Activated gamma-delta T cell treated with anti-CD3 and anti-CD28 coated beads, Interleukin-2, amount 50 U/mL, for 16 hours (primary cell): Measurements from ENCODE around the gene ZNF324B.
A peak's percentile ranks its signal among the peaks of the same experiment; 100 is the strongest.
"Not testable (repeated sequence)": the region's sequence is repeated elsewhere in the genome, so short reads cannot be mapped to it uniquely, and the experiment has no call there.

ENCODE experiments used
- DNase-seq: peaks from one replicate; pipeline ENCODE4 v3.0.0-alpha.2; 2020; ENCODE audit warnings: low read depth

Gene ZNF324B

DNA sequence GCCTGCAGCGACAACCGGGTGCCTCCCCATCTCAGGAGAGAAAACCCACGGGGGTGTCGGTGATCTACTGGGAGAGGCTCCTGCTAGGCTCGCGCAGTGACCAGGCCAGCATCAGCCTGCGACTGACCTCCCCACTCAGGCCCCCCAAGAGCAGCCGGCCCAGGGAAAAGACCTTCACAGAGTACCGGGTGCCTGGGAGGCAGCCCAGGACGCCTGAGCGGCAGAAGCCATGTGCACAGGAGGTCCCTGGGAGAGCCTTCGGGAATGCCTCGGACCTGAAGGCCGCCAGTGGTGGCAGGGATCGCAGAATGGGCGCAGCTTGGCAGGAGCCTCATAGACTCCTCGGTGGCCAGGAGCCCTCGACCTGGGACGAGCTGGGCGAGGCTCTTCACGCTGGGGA lies 3.9 kb downstream of the ZNF324B start:
- no peak for DNase-seq

DNA sequence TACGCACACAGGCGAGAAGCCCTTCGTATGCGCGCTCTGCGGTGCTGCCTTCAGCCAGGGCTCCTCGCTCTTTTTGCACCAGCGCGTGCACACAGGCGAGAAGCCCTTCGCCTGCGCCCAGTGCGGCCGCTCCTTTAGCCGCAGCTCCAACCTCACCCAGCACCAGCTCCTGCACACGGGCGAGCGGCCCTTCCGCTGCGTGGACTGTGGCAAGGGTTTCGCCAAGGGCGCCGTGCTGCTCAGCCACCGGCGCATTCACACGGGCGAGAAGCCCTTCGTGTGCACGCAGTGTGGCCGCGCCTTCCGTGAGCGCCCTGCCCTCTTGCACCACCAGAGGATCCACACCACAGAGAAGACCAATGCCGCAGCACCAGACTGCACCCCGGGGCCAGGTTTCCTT lies 4.7 kb downstream of the ZNF324B start:
- no peak for DNase-seq

DNA sequence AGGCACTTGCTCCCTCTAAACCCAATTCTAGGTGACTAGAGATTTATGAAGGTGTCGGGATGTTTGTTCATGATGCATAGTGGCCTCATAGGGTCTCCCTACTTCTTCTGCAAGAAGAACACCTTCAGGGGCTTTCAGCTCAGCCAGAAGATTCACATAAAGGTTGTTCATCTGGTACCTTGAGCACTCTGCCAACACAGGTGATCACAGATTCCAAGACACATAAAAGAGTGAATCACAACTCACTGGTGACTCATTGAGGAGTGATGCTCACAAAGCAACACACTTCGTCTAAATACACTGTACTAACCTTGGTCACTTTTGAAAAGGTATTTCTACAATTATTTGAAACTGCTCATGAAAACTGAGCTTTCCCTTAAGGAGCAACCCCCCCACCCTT lies 8.6 kb downstream of the ZNF324B start:
- DNase-seq = no peak

DNA sequence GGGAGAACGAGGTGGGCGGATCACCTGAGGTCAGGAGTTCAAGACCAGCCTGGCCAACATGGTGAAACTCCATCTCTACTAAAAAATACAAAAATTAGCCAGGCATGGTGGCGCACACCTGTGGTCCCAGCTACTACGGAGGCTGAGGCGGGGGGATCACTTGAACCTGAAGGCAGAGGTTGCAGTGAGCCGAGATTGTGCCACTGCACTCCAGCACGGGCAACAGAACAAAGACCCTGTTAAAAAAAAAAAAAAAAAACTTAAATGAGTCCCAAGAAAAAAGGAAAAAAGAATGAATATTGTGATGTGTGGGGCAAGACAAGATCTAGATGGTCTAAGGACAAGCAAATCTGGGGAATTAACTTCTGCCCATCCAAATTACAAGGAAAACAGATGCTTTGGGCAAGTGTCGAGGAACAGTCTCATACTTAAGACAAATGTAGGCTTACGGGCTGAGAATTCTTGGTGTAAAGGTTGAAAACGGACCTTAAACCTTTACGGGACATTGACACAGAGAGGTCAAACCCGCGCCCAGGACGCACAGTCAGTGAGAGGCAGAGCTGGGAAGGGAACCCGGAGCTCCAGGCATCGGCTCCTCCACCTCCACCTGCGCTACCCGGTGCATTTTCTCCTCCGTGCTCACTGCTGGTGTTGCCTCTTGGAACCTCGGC lies 14.8 kb downstream of the ZNF324B start:
- DNase-seq = no peak

DNA sequence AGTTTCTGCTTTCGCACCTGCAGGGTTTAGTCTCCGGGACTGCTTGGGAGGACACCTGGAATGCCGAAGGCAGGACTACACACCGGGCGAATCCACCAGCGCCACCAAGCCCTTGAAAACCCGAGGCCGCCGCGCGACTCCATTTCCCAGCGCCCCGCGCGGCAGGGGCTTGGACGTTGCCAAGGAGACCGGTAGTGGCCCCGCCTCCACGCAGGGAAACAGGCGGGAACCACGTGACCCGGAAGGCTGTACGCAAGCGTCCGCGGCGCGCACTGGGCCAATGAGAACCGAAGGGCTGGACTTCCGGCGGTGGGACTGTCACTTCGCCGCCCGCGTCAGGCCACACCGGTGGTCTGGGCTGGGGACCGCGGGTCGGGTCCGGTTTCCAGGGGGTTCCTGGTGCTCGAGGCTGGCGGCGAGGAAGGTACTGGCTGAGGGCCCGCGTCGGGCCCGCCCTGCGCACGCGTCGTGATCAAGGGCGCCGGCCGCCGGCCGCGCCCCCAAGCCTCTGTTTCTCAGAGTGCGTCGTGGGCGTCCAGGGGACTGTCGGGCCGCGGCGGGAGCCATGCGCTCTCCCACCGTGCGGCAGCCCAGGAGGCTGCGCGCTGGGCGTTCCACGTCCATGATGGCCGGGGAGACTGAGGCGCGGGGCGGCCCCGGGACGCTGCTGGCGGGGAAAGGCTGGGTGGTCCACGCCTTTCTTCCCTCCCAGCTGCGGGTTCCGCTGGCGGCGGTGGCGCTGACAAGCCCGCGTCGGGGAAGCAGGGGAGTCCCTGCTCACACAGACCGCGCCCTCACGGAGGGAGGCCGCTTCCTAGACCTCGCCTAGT lies 15.6 kb downstream of the ZNF324B start, which contains the start of gene ZNF324:
TSS of gene ZNF324 (plus strand) at position 321 of the 830 bp plus-strand sequence. CDS start 2,106 bp downstream, outside the sequence.
- peak; percentile 98 for DNase-seq

DNA sequence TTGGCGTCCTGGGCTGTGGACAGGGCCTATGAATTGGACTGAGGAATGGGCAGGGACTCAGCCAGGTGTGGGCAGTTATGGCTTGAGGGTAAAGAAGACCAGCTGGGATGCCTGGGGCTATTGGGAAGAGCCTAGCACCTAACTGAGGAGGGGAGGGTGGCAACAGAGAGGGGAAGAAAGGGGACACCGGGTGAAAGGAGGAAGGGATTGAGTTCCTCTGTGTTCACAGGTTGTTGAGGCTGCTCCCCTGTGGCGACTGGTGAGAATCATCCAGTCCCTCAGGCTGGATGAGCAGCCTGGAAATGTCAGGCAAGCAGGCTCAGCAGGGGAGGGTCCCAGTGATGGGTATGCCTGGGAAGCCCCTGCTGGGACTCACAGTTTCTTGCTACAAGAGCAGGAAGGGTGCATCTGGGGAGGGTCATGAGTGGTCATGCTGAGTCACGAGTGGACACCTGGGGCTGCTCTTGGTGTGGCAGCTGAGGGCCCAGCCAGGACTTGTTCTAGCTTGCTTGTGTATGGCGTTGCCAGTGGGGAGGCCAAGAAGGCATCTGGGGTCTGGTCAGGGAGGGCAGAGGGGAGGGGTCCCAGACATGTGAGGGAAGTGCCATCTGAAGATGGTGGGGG lies 16.9 kb downstream of the ZNF324B start:
- DNase-seq = no peak

DNA sequence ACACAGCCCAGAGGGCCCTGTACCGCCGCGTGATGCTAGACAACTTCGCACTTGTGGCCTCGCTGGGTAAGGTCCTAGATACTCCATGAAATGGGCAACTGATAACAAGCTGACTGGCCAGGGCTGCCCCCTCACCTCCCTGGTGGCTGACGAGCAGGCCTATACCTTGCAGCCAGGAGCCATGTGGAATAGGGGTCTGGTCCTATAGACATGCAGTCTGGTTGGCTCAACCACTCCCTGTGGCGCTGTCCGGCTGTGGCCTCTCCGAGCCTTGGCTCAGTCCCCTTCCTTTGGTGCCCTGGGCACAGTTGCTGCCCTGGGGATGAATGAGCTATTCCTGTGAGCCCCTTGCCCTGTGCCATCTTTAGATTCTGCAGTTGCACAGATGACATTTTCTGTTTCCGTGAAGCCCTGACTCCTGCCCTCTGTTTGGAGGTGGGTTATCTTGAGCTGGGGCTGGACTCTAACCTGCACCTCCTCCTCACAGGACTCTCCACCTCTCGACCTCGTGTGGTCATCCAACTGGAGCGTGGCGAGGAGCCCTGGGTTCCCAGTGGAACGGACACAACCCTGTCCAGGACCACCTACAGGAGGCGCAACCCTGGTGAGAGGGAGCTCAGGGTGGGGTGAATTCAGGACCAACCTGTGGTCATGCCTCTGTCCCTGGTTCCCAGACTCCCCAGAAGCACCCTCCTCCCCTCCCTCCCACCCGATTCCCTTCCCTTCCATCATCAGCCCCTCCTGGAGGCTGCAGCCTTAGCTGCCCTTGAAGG lies 18.0 kb downstream of the ZNF324B start:
- no peak for DNase-seq

DNA sequence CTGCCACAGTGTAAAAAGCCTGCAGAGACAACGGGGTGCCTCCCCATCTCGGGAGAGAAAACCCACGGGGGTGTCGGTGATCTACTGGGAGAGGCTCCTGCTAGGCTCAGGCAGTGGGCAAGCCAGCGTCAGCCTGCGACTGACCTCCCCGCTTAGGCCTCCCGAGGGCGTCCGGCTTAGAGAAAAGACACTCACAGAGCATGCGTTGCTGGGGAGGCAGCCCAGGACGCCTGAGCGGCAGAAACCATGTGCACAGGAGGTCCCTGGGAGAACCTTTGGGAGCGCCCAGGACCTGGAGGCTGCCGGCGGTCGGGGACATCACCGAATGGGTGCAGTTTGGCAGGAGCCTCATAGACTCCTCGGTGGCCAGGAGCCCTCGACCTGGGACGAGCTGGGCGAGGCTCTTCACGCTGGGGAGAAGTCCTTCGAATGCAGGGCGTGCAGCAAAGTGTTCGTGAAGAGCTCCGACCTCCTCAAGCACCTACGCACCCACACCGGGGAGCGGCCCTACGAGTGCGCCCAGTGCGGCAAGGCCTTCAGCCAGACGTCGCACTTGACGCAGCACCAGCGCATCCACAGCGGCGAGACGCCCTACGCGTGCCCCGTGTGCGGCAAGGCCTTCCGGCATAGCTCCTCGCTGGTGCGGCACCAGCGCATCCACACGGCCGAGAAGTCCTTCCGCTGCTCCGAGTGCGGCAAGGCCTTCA lies 19.6 kb downstream of the ZNF324B start:
- DNase-seq = not testable (repeated sequence)

DNA sequence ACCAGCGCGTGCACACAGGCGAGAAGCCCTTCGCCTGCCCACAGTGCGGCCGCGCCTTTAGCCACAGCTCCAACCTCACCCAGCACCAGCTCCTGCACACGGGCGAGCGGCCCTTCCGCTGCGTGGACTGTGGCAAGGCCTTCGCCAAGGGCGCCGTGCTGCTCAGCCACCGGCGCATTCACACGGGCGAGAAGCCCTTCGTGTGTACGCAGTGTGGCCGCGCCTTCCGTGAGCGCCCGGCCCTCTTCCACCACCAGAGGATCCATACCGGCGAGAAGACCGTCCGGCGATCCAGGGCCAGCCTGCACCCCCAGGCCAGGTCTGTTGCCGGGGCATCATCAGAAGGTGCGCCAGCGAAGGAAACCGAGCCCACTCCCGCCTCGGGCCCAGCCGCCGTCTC lies 20.3 kb downstream of the ZNF324B start:
- no peak for DNase-seq

DNA sequence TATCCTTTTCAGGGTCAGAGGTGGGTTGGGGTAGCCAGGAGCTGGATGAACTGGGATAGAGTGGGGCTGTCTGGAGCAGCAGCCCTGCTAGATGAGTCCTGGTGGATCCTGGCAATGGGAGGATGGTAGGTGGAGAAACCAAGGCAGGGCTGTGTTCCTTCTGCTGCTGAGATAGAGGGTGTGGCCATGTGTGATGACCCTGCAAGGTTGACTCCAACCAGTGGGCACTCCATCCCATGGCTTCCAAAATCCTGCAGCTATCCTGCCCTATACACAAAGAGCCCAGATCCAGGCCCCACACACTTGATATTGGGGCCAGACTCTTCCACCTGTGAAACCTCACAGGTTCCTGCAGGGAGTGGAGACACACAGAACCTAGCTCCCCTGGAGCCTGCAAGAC lies 22.4 kb downstream of the ZNF324B start:
- DNase-seq = no peak

DNA sequence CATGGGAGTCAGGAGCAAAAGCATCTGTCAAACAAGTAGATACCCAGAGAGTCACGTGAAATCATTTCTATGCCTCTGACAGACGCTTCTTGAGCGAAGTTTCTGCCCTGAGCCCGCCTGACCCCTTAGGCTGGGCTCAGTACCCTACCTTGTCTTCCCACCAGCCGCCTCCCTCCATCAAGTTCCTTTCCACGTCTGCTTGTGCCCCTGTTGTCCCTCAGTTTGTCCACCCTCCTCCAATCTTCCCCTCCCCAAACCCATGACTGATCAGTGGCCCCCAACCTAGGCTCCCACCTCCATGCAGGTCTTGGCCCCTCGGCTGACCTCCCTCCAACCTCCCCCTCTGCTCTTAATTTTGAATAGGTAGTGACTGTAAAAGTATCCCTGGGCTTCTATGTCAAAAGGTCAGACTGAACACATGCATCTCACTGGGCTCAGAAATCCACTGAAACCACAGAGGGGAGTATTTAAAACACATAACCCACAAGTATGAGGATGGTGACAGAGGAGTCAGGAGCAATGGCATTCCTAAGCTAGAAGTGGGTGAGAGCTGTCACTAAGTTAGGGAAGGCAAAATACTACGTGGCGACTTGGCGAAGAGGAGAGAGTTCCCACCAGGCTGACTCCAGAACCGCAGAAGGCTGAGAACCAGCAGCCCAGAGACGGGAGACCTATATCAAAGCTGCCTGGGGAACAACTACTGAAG lies 23.0 kb downstream of the ZNF324B start:
- DNase-seq = no peak

DNA sequence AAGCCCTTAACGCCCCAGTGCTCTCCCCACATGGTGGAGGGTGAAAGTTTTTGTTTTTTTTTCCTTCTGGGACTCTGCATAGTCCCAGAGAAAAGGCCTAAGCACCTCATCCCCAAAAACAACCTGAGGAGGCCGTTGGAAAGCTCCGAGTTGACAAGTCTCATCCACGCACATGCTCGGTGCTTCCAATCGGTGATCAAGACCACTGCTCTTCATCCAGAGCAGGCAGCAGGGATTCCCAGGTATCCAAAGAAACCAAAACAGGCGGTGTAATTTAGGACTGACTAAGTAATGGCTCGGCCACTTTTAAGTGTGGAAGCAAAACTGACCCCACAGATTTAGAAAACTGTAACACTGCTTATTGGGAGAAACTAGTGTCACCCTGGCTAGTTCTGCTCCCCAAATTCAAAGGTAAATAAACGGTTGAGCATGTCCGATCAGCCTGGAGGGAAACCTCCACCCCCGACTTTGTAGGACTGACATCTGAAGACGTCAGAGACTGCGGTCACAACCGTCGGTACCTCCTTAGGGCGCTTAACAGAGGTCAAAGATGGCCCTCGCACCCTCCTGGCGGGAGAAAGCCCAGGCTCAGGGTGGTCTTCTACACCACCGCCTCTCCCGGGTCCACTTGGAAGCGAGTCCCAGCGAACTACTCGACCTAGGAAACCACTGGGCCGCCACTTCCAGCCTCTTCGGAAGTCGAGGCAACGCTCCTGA lies 23.7 kb downstream of the ZNF324B start:
- no peak for DNase-seq

DNA sequence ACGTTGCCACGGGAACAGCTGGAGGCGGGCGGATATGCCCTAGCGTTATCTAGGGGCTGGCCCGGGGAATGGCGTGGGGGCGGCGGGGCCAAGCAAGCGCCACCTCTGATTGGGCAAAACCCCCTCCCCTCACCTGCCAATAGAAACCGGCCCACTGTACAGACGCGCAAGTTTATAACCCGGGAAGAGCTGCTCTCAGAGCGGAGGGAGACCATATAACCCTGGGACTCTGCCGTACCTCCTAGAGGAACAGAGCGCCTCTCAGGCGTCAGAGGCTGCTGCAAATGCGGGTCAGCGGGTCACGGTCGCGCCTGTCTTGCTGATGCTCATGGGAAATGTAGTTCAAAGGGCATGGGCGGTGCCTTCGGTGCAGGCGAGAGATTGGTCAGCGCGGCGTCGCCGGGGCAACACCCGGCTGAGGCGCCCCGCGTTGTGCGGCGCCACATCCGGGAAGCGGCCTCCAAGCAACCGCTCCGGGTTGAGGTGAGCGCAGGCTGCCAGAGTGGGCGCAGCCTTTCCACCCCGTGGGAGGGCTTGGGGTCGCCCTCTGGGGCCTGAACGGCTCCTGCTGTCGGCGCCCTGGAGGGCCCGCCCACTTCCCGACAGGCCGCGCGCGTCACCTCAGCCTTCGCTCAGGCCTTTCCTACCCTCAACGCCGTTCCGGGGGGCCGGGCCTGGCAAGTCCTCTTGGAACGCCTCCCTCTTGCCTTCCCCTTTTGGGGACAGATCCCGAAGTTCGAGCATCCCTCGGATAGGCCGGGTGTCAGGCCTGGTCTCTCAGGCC lies 24.5 kb downstream of the ZNF324B start, which contains the start of gene ZNF446:
TSS of gene ZNF446 (plus strand) at position 639 of the 784 bp plus-strand sequence. CDS start 867 bp downstream, outside the sequence.
- DNase-seq = peak; percentile 91

DNA sequence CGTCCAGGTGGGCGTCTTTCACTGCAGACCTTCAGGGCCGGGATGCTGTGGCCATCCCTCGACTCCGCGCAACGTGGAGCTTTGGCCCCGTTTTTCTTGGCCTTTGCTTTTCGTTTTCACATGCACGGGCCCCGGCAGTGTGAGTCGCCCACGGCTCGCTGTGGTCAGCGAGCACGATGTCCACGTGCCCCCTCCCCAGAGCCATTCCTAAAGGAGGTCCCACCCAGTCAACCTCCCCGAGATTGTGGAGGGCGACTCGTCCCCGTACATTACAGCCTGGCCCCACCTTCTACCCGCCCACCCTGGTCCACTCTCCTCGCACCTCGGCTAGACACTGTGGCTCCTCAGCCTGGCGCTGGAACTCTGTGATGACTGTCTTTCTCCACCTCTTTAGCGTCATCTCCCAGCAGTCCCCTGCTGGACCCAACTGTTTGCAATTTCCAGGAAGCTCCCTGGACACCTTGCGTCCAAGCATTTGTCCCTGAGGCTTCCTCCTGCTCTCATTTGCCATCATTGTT lies 25.1 kb downstream of the ZNF324B start:
- no peak for DNase-seq

DNA sequence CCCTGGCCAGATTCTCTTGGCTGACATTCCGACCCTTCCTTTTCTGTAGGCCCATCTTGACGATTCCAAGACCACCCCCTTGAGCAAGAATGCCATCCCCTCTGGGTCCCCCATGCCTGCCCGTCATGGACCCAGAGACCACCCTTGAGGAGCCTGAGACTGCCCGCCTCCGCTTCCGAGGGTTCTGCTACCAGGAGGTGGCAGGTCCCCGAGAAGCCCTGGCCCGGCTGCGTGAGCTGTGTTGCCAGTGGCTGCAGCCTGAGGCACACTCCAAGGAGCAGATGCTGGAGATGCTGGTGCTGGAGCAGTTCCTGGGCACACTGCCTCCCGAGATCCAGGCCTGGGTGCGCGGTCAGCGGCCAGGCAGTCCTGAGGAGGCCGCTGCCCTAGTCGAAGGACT lies 25.7 kb downstream of the ZNF324B start:
- no peak for DNase-seq

DNA sequence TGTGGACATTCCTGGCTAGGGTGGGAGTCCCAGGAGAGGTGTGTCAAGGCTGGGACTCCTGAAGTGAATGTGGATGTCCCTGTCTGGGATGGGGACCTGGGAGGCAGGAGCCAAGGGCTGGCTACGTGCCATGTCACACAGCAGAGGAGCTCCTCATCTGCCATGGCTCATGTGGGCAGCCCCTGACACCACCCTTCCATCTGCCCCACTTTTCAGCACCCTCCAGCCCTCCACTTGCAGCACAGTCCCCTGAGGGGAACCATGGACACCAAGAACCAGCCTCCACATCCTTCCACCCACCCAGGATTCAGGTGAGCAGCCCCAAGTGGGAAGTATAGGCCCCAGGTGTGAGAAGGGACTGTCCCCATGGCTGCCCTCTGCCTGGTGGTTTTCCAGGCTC lies 26.4 kb downstream of the ZNF324B start:
- DNase-seq = no peak

DNA sequence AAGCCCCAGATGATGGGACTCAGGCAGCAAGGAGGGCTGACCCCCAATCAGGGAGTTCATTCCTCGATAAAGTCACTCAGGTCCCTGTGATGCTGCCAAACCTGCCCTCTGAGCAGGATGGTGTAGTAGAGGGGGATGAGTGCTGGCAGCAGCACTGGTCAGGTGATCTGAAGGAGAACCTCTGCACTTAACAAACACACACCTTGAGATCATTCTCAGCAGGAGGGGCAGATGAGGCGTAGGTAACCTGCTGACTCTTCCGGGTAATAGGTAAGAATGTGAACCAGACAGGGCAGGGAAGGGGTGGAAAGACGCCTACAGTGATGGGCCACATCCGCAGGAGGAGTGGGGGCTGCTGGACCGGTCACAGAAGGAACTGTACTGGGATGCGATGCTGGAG lies 27.9 kb downstream of the ZNF324B start:
- no peak for DNase-seq

DNA sequence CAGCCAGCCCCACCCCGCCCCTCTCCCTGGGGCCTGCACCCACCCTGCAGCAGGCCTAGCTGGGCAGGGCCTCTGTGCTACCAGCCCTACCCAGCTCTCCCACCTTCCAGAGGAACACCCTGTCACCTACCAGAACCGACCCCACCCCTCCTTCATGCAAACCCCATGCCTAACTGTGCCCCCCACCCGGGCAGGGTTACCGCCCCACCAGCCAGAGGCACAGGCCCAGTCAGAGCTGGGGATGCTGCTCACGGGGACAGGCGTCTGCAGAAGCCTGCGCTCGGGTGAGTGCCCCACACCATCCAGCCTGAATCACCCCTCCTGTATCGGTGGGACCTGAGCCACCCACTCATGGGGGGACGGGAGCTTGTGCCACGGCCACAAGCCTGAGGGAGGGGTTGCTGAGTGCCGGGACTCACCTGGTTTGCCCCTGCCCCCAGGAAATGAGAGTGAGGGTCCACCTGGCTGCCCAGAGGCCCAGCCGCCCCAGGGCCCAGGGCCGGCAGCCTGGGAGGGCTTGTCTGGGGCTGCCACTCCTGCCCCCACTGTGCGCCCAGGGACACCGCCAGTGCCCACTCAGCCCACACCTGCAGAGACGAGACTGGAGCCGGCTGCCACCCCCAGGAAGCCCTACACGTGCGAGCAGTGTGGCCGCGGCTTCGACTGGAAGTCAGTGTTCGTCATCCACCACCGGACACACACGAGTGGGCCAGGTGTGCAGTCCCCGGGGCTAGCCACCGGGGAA lies 28.5 kb downstream of the ZNF324B start:
- no peak for DNase-seq
